CD1c-positive myeloid dendritic cell (primary cell): ENCODE data around the gene LIMK2.
"Not testable (repeated sequence)": the region's sequence is repeated elsewhere in the genome, so short reads cannot be mapped to it uniquely, and the experiment has no call there.

ENCODE experiments used
- DNase-seq: peaks from one replicate; pipeline ENCODE4 v3.0.0-alpha.2; 2016; ENCODE audit errors: extremely low spot score

LIMK2 gene

DNA sequence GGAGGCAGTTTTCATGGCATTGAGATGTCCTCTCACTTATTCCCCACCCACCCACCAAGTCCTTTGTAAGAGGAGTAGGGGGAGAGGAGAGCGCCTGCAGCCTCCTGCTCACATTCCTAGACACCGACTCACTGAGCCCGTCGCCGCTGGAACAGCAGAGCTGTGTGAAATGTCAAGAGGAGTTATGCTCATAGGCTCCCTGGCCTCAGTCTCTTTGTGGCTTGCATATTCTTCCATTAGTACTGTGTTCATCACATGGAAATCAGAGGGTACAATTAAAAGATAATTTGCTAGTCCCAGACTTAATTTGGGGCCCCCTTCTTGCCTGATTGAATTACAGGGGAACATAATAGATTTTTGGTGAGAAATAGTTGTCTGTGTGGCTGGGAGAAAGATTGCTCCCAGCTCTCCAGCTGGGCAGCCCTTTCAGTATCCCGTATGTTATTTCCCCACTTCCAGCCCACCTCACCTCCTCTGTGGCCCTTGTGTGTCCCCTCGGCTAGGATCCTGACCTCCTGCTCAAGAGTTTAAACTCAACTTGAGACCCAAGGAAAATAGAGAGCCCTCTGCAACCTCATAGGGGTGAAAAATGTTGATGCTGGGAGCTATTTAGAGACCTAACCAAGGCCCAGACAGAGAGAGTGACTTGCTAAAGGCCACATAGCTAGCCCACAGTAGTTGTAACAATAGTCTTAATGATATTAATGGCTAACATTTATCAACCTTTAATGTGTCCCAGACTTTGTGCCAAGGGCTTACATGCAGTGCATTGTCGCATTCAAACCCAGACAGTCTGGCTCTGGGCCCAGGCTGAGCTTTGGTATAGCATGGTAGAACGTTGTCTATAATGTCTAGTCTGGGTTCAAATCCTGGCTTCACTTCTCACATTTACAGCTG is 32.2 kb downstream of the LIMK2 start:
- DNase-seq: no peak

DNA sequence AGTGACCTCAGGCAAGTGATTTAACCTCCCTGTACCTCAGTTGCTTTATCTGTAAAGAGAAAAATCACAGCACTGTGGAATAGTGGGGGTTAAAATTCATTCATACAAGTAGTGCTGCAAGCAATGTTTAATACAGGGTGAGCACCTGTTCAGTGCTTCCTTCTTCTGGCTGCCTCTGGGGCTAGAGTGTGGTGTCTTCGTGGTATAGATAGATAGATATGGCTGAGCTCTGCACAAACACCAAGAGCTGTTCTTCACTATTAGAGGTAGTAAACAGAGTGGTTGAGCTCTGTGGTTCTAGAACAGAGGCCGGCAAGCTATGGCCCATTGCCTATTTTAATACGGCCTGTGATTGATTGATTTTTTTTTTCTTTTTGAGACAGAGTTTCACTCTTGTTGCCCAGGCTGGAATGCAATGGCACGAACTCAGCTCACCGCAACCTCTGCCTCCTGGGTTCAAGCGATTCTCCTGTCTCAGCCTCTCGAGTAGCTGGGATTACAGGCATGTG is 32.9 kb downstream of the LIMK2 start:
- no peak for DNase-seq

DNA sequence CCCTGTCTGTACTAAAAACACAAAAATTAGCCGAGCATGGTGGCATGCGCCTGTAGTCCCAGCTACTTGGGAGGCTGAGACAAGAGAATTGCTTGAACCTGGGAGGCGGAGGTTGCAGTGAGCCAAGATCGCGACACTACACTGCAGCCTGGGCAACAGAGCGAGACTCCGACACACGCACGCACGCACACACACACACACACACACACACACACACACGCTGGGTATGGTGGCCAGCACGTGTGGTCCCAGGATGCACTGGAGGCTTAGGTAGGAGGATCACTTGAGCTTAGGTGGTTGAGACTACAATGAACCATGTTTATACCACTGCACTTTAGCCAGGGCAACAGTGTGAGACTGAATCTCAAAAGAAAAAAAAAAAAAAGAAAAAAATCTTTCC is 33.9 kb downstream of the LIMK2 start:
- not testable (repeated sequence) for DNase-seq

DNA sequence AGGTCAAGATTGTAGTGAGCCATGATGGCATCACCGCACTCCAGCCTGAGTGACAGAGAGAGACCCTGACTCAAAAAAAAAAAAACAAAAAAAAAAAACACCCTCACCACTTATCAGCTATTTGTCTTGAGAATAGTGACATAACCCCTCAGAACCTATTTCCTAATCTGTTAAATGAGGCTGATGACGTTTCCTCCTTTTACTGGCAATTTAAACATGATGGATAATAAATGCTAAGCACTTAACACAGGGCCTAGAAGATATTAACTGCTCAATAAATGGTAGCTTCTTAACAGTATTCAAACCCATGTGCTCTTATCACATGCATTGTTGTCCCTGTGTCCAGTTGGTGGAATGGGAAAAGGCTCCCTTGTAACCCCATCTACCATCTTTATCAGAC is 34.6 kb downstream of the LIMK2 start:
- no peak for DNase-seq

DNA sequence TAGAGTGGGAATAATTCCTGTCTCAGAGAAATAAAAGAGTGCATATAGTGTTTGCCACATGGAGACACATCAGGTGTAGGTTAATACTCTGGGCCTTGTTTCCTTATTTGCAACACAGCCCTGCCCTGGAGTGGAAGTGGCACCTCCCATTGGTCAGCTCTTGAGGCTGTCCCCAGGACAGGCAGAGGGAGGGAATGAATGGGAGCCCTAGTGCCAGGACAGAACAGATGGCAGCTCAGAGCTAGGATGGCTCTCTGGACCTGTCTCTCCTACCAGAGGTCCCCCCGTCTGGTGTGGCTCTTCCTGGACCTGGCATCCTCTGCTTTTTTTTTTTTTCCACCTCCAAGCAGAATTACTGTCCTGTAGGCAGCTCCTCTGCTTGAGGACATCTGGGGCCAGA is 35.6 kb downstream of the LIMK2 start:
- no peak for DNase-seq

DNA sequence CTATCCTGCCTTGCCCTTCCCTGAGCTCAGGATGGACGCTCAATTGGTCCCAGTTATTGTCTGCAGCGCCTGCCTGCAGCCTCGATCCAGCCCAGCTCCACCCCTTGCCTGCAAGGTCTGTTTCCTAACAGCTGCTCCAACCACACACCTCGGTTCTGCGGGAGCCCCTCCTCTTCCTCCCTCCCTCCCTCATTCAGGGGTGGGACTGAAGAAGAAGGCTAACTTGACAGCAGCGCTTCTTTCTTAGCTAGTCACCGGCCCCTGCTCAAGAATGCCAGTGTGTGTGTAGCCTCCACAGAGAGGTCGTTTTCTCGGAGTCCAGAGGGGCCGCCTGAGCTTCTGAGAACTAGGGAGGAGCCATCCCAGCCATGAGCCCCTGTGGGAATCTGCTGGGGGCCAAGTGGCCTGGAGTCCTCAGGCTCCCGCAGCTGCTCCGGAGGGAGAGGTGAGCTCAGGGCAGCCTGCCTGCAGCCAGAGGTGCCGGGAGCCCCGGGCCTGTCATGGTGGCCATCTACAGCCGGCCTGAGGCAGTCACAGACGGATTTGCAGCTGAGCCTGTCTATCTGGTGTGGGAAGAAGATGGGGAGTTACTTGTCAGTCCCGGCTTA is 36.1 kb downstream of the LIMK2 start:
- DNase-seq: peak; percentile 44

DNA sequence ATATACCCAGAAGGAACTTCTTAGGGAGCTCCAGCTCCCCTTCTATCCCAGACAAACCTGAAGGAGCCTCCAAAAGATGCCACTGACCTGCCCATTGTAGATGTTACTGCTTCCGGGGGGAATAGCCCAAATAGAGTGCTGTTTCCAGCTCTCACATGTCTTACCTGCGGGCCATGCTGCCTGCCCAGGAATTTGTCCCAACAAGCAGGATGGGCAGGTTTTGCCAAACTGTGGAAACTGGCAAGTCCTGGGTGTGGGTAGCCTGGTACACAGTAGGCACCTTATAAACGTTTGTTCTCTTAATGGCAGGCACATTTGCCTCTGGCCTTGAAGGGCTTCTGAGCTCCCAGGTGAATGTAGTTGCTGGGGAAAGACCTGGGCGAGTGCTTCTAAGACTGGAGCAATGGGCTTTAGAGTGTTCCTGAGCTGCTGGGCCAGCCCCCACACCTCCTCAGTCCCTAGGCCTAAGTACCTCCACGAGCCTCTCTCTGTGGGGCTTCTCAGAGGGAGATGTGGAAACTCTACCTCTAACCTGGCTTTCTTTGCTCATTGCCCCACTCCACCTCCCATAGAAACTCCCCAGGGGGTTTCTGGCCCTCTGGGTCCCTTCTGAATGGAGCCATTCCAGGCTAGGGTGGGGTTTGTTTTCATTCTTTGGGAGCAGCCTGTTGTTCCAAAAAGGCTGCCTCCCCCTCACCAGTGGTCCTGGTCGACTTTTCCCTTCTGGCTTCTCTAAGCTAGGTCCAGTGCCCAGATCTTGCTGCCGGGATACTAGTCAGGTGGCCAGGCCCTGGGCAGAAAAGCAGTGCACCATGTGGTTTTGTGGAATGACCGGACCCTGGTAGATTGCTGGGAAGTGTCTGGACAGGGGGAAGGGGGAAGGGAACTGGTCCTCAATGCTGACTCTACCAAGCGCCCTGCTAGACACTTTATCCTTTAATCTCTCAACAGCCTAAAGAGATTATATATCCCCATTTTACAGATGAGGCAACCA is 37.2 kb downstream of the LIMK2 start:
- DNase-seq: no peak

DNA sequence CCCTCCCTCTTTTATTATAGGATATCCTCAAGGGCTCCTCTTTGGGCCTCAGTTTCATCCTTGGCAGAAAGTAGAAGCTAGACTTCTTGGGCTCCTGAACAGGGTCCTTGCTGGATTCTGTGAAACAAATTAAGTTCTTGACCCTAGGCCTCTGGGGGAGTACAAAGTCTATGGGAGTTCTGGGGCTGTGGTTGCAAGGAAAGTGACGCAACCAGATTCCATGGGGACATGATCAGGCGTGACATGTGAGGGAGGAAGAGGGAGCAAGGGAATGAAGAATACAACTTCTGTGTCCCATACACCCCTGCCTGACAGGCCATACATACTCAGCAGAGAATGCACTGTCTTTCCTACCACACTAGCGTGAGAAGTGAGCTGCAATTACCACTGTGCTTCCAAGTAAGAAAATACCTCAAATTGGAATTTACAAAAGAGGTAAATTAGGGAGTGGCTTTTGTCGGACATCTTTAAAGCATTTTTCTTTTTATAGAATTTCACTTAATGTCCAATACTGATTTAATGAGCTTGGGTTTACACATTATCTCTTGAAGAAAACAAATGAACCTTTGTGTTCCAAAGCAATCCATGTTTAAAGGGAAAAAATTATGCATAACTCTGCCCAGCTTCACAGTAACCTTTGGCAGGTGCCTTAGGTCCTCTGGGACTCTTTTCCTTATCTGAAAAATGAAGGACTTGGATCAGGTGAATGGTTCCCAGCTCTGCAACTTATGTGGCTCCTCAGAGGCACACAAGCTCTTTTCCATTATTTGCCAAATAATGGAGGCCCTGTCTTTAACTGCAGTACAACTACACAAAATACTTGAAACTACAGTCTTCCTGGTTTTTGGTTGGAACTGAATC is 38.9 kb downstream of the LIMK2 start:
- no peak for DNase-seq

DNA sequence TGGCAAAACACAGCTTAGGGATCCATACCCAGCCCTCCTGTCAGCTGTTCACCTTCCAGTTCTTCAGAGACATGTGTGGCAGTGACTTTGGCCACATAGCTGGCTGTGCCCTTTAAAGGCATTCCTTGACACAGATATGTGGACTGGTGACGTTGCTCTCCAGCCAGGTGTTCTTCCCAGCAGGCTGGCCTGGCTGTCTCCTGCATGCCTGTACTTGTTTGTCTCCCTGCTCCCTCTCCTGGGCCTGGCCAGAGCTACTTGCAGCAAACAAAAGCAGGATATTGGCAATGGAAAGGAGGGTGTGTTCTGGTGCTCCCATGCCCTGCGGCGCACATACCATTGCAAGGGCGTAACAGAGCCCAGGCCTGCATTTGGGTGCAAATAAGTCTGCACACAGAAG is 41.9 kb downstream of the LIMK2 start:
- DNase-seq: no peak

DNA sequence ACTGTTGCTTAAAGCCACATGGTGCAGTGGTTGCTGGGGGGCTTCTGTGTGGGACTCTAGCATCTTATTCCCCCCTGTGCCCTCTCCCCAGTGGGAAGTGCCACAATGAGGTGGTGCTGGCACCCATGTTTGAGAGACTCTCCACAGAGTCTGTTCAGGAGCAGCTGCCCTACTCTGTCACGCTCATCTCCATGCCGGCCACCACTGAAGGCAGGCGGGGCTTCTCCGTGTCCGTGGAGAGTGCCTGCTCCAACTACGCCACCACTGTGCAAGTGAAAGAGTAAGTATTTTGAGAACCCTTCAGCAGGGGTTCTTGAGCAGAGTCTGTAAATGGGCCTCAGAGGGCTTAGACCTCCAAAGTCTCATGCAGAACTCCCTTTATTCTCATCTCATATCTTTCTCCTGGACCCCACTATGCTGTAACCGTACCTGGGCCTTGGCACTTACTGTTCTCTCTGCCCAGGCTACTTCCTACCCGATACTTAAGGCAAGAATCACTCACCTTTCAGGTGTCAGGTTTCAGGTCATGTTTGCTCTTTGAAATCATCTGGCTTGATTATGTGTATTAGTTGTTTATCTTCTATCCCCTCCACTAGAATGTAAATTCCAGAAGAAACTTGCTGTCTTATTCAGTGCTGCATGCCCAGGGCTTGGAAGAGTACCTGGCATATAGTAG is 47.8 kb downstream of the LIMK2 start:
- DNase-seq: no peak

DNA sequence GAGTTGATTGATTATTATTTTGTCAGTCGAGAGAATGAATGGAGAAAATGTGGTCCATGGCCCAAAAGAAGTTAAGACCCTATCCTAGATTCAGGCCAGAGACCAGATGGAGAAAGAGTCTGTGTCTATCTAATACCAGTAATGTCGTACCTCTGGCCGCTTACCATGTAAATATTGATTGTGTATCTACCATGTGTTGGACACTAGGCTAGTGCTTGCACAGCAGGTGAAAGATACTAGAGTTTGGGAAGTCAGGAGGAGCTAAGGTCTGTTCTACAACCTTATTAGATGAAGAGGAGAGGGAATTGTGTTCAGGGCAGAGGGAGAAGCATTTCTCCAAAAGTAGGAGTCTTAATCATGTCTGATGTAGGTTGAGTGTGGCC is 48.4 kb downstream of the LIMK2 start:
- DNase-seq: no peak

DNA sequence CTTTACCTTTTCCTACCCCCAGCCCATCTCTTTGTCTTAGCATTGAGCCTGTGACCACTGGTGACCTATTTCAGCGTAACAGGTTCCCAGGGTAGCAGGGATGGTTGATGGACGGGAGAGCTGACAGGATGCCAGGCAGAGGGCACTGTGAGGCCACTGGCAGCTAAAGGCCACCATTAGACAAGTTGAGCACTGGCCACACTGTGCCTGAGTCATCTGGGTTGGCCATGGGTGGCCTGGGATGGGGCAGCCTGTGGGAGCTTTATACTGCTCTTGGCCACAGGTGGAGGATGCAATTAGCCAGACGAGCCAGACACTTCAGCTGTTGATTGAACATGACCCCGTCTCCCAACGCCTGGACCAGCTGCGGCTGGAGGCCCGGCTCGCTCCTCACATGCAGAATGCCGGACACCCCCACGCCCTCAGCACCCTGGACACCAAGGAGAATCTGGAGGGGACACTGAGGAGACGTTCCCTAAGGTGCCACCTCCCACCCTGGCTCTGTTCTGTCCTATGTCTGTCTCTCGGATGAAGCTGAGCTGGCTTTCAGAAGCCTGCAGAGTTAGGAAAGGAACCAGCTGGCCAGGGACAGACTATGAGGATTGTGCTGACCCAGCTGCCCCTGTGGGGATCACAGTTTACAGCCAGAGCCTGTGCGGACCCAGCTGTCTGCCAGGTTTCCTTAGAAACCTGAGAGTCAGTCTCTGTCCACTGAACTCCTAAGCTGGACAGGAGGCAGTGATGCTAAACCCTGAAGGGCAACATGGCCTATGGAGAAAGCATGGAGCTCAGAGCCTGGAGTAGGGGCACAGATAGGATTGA is 50.4 kb downstream of the LIMK2 start:
- DNase-seq: no peak

DNA sequence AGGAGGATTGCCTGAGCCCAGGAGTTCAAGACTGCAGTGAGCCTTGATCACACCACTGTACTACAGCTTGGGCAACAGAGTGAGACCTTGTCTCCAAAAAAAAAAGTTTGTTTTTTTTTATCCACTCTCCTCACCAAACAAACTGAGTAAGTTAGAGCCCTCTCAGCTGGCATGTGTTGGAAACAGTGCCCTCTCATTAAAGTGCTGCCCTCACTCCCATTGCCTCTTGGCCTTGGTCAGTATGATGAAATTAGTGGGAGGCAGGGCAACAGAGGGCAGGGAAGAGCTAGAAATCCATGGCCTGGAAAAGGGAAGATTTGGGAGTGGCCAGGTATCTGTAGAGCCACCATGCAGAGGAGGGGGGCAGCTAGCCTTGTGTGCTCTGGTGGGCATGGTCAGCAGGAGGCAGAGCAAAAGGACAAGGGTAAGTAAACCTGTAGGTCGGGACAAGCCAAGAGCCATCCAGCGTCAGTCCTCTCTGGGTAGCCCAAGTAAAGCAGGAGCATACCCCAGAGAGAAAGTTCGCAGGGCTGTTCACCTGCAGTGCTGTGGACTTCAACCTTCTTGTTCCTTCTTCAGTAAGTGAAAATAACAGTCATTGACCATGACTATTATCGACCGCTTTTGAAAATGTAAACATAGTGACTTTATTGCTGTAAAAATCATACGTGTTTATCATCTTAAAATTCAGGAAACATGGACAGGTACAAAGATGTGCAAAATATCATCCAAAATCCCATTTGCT is 52.0 kb downstream of the LIMK2 start:
- DNase-seq: no peak

DNA sequence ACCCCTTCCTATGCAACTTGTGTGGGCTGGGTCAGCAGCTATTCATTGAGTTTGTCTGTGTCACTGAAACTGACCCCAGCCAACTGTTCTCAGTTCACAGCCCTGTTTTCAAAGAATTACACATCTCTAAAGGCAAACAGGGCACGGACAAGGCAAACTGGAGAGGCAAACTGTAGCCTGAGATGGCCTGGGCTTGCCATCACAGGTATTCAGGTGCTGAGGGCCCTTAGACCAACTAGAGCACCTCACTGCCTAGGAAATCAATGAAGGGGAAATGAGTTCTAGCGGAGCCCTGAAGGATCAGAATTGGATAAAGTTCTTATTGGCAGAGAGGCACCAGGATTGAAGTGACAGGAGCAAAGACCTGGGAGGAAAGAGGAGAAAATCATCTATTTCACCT is 56.2 kb downstream of the LIMK2 start:
- DNase-seq: no peak

DNA sequence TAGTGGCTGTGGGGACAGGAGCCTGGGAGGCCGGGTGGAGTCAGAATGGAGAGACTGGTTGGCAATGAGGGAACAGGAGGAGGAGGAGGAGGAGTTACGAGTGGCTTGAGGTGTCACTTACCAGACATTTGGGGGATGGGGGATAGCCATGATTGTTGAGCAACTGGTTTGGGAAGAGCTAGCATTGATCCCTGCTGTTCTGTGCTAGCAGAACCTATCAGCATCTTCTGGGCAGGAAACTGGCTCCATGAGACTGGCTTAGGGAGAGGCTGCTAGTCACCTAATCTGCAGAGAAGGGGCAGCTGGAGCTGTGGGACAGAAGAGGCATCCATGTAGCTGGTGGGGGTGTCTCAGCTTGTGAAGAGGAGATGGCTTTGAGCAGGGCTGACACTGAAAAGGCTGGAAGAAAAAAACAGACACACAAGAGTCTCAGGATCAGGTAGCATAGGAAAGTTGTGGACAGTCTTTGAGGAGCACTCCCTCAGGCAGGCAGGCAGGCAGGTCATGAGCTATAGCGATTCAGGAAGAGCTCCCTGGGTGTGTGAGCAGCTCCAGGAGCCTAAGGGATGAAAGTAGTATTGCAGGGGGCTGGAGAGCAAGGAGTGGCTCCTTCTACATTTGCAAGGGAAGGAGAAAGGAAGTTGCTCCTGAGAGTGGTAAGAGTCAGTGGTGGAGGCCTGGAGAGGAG is 57.9 kb downstream of the LIMK2 start:
- DNase-seq: no peak

DNA sequence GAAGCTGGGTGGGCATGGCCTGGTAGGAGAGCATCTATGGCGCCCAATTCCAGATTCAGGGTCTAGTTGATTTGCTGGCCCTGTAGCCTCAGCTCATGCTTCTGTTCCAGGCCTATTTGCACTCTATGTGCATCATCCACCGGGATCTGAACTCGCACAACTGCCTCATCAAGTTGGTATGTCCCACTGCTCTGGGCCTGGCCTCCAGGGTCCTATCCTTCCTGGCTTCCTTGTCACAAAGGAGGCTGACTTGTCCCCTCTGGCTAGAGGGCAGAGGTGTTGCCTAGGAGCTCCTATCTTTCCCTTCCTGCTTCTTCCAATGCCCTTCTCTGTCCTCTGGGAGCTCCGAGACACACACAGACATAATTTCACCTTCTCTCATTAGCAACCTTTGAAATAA is 58.9 kb downstream of the LIMK2 start:
- no peak for DNase-seq

DNA sequence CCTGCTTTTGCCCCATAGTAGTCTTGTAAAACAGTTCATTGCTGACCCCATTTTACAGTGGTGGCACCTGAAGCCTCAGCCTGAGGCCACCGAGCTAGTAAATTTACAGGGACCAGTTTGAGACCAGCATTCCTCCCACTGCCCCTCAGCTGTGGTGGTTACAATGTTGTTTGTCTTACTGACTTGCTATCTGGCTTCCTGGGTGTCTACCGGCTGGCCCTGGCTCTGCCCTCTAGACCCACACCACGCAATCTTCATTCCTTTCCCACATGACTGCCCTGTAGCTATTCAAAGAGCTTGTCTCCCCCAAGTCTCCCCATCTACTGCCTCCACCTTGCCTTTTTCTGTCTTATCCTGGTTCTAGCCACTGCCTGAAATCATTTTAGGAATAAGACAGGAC is 59.4 kb downstream of the LIMK2 start:
- DNase-seq: no peak
